H9 (cell line): ENCODE results near the gene SOX30. TPM values are rescaled to one million over a fixed set of nuclear protein-coding genes. Genes with fewer than 3 reads are reported as not detected.

Experiments used
- DNase-seq: peaks from one replicate; pipeline ENCODE4 v3.0.0-alpha.2; 2017
- H2AFZ ChIP-seq: one replicate; pipeline ENCODE4 v1.6.1; 2013; ENCODE audit warnings: mild to moderate bottlenecking, low read length, control low read depth, moderate library complexity
- H2AK5ac ChIP-seq: 2 replicates; pipeline ENCODE4 v1.6.1; 2013; ENCODE audit warnings: low read length, control low read depth, mixed read lengths; ENCODE audit not compliant: insufficient read length
- H2BK120ac ChIP-seq: one replicate; pipeline ENCODE4 v1.6.1; 2013; ENCODE audit warnings: low read depth, mild to moderate bottlenecking, low read length, control low read depth, inconsistent platforms; ENCODE audit not compliant: poor library complexity, severe bottlenecking
- H2BK12ac ChIP-seq: 2 replicates; pipeline ENCODE4 v1.6.1; 2013; ENCODE audit warnings: low read length, control low read depth, mixed read lengths, low read depth; ENCODE audit not compliant: insufficient read length
- H2BK15ac ChIP-seq: 2 replicates; pipeline ENCODE4 v1.6.1; 2013; ENCODE audit warnings: low read depth, low read length, control low read depth
- H2BK20ac ChIP-seq: one replicate; pipeline ENCODE4 v1.6.1; 2013; ENCODE audit warnings: low read depth, mild to moderate bottlenecking, low read length, control low read depth, inconsistent platforms; ENCODE audit not compliant: poor library complexity, severe bottlenecking
- H2BK5ac ChIP-seq: 2 replicates; pipeline ENCODE4 v1.6.1; 2013; ENCODE audit warnings: low read length, control low read depth, mixed read lengths; ENCODE audit not compliant: insufficient read length
- H3K14ac ChIP-seq: 2 replicates; pipeline ENCODE4 v1.6.1; 2013; ENCODE audit warnings: low read length, control low read depth; ENCODE audit not compliant: insufficient read depth
- H3K18ac ChIP-seq: 2 replicates; pipeline ENCODE4 v1.6.1; 2013; ENCODE audit warnings: low read depth, mild to moderate bottlenecking, mixed read lengths, low read length, control low read depth; ENCODE audit not compliant: insufficient read length
- H3K23ac ChIP-seq: 2 replicates; pipeline ENCODE4 v1.6.1; 2013; ENCODE audit warnings: low read length, control low read depth, mixed read lengths, low read depth; ENCODE audit not compliant: insufficient read length
- H3K23me2 ChIP-seq: 2 replicates; pipeline ENCODE4 v1.6.1; 2013; ENCODE audit warnings: low read depth, mild to moderate bottlenecking, mixed read lengths, low read length, control low read depth; ENCODE audit not compliant: insufficient read length, poor library complexity, severe bottlenecking
- H3K27ac ChIP-seq: 2 replicates; pipeline ENCODE4 v1.5.1; 2013; ENCODE audit warnings: low read length, control low read depth, mixed read lengths, low read depth; ENCODE audit not compliant: insufficient read length
- H3K27me3 ChIP-seq: 2 replicates; pipeline ENCODE4 v1.6.1; 2013; ENCODE audit warnings: low read length, control low read depth, inconsistent platforms; ENCODE audit not compliant: insufficient read depth
- H3K4ac ChIP-seq: 2 replicates; pipeline ENCODE4 v1.6.1; 2013; ENCODE audit warnings: low read depth, mild to moderate bottlenecking, control low read depth, inconsistent platforms, low read length, moderate library complexity
- H3K4me1 ChIP-seq: 2 replicates; pipeline ENCODE4 v1.6.1; 2013; ENCODE audit warnings: low read length, control low read depth, inconsistent platforms; ENCODE audit not compliant: insufficient read depth
- H3K4me2 ChIP-seq: 2 replicates; pipeline ENCODE4 v1.6.1; 2013; ENCODE audit warnings: low read length, control low read depth, mixed read lengths; ENCODE audit not compliant: insufficient read length, insufficient read depth
- H3K56ac ChIP-seq: 2 replicates; pipeline ENCODE4 v1.6.1; 2013; ENCODE audit warnings: low read depth, mild to moderate bottlenecking, mixed read lengths, low read length, control low read depth; ENCODE audit not compliant: insufficient read length
- H3K79me1 ChIP-seq: 2 replicates; pipeline ENCODE4 v1.6.1; 2013; ENCODE audit warnings: low read depth, mild to moderate bottlenecking, moderate library complexity, low read length, control low read depth, inconsistent platforms; ENCODE audit not compliant: insufficient read depth, poor library complexity, severe bottlenecking
- H3K79me2 ChIP-seq: 2 replicates; pipeline ENCODE4 v1.6.1; 2013; ENCODE audit warnings: low read length, control low read depth, inconsistent platforms; ENCODE audit not compliant: insufficient read depth
- H3K9ac ChIP-seq: 2 replicates; pipeline ENCODE4 v1.6.1; 2013; ENCODE audit warnings: low read length, control low read depth, mixed read lengths; ENCODE audit not compliant: insufficient read length; ENCODE audit errors: extremely low read depth
- H3K9me3 ChIP-seq: one replicate; pipeline ENCODE4 v1.6.1; 2013; ENCODE audit warnings: low read depth, low read length, inconsistent platforms; ENCODE audit not compliant: control insufficient read depth
- H3T11ph ChIP-seq: one replicate; pipeline ENCODE4 v1.6.1; 2013; ENCODE audit warnings: mild to moderate bottlenecking, low read length, control low read depth, inconsistent platforms
- H4K20me1 ChIP-seq: one replicate; pipeline ENCODE4 v1.6.1; 2013; ENCODE audit not compliant: control insufficient read depth, insufficient read length, insufficient read depth
- H4K5ac ChIP-seq: 2 replicates; pipeline ENCODE4 v1.6.1; 2013; ENCODE audit warnings: low read depth, mild to moderate bottlenecking, mixed read lengths, low read length, control low read depth; ENCODE audit not compliant: insufficient read length
- H4K8ac ChIP-seq: replicated peaks from 2 replicates; pipeline ENCODE4 v1.6.1; 2013; ENCODE audit warnings: low read length, control low read depth, mixed read lengths, low read depth; ENCODE audit not compliant: insufficient read length
- H4K91ac ChIP-seq: 2 replicates; pipeline ENCODE4 v1.6.1; 2013; ENCODE audit warnings: low read depth, mild to moderate bottlenecking, moderate library complexity, mixed read lengths, low read length, control low read depth; ENCODE audit not compliant: insufficient read length
- H3K27ac Mint-ChIP-seq, 3 experiments: 2 replicates in 2 of 3; 3 replicates in 1 of 3; pipeline ENCODE4 v1.8.0; 2020 to 2021; ENCODE audit warnings: mixed read lengths in 3 of 3, mild to moderate bottlenecking in 1 of 3, moderate library complexity in 1 of 3
- H3K27me3 Mint-ChIP-seq: 2 replicates; pipeline ENCODE4 v1.8.0; 2021; ENCODE audit warnings: low read depth, mild to moderate bottlenecking, moderate library complexity, mixed read lengths
- H3K36me3 Mint-ChIP-seq, 3 experiments: 2 replicates in 2 of 3; 3 replicates in 1 of 3; pipeline ENCODE4 v1.8.0; 2020 to 2021; ENCODE audit warnings: low read depth in 3 of 3, mixed read lengths in 3 of 3; ENCODE audit not compliant: insufficient read depth in 1 of 3
- H3K4me1 Mint-ChIP-seq, 2 experiments: 2 replicates each; pipeline ENCODE4 v1.8.0; 2020; ENCODE audit warnings: mixed read lengths in 2 of 2
- H3K4me3 Mint-ChIP-seq, 2 experiments: 2 replicates in 1 of 2; 3 replicates in 1 of 2; pipeline ENCODE4 v1.8.0; 2020 to 2021; ENCODE audit warnings: mild to moderate bottlenecking in 2 of 2, mixed read lengths in 2 of 2, moderate library complexity in 1 of 2
- H3K9me3 Mint-ChIP-seq, 2 experiments: 2 replicates in 1 of 2; 3 replicates in 1 of 2; pipeline ENCODE4 v1.8.0; 2020; ENCODE audit warnings: mild to moderate bottlenecking in 2 of 2, mixed read lengths in 2 of 2, moderate library complexity in 1 of 2
- WGBS: extraction: QIAGEN DNeasy Blood & Tissue Kit; methylation state at CpG from one replicate; pipeline ENCODE4 v1.1.7; 2013; ENCODE audit warnings: missing lambda C conversion rate, low lambda C conversion rate, mixed read lengths; ENCODE audit not compliant: insufficient read length; ENCODE audit errors: extremely low coverage; 5-methylcytosine and 5-hydroxymethylcytosine counted together
- total RNA-seq: library from RNA; stranded (reverse); gene quantifications from 2 replicates; pipeline ENCODE4 v1.2.1, GENCODE V29; 2021
- TF ChIP-seq, protein P1 (sequence below): fragments of 200-600 bp; sonication (generic); conservative IDR thresholded peaks from 3 replicates; pipeline ENCODE4 v1.8.0; 2021; ENCODE audit warnings: antibody characterized with exemption, mild to moderate bottlenecking

SOX30 gene
- total RNA-seq, 1 experiment from 2014 or later, result not detected

DNA sequence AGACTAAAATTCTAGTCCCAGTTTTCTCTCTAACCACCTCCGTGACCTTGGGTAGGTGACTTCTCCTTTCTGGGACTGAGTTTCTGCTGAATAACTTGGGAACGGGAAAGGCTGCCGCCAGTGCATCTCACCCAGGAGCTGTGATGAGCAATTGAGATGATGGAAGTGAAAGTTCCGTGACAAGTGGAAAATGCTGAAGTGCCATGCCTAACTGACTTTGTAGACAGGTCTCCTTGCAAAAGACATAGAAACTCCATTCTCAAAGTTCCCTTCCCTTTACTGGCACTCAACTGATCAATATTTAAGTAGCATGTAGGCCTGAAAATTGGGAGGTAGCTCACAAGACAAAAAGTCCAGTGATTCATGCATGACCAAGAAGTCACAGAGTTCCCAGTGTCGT is 70.3 kb downstream of the SOX30 start:
- H4K5ac ChIP-seq, result no peak overlapping the region
- TF ChIP-seq, protein P1, sequence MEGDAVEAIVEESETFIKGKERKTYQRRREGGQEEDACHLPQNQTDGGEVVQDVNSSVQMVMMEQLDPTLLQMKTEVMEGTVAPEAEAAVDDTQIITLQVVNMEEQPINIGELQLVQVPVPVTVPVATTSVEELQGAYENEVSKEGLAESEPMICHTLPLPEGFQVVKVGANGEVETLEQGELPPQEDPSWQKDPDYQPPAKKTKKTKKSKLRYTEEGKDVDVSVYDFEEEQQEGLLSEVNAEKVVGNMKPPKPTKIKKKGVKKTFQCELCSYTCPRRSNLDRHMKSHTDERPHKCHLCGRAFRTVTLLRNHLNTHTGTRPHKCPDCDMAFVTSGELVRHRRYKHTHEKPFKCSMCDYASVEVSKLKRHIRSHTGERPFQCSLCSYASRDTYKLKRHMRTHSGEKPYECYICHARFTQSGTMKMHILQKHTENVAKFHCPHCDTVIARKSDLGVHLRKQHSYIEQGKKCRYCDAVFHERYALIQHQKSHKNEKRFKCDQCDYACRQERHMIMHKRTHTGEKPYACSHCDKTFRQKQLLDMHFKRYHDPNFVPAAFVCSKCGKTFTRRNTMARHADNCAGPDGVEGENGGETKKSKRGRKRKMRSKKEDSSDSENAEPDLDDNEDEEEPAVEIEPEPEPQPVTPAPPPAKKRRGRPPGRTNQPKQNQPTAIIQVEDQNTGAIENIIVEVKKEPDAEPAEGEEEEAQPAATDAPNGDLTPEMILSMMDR, result no peak
- H3K9me3 ChIP-seq, result no peaks in the 10 kb centered on the region
- Mint-ChIP-seq H3K9me3 (no peaks in the 10 kb centered on the region), H3K4me3 (no peak overlapping the region), H3K36me3 (no peaks in the 10 kb centered on the region), H3K4me1 (peaks cover 19 to 22% of the 10 kb centered on the region in 2 experiments), H3K27me3 (peaks cover 3% of the 10 kb centered on the region), H3K27ac (no peak overlapping the region)
- H3K4me2 ChIP-seq, result no peak overlapping the region
- no peak overlapping the region for H3K9ac ChIP-seq
- no peaks in the 10 kb centered on the region; the same call in 1 of the 2 replicates for H3K27me3 ChIP-seq
- H4K20me1 ChIP-seq, result no peaks in the 10 kb centered on the region
- no peak overlapping the region for H3K14ac ChIP-seq
- H2AFZ ChIP-seq, result no peak overlapping the region
- no peak overlapping the region for H3T11ph ChIP-seq
- no peaks in the 10 kb centered on the region for H3K79me1 ChIP-seq
- no peaks in the 10 kb centered on the region for H3K79me2 ChIP-seq
- no peak overlapping the region for H4K91ac ChIP-seq
- DNase-seq, result no peak
- no peak overlapping the region for H2BK120ac ChIP-seq
- H2BK12ac ChIP-seq, result no peak overlapping the region
- H2BK20ac ChIP-seq, result no peak overlapping the region
- H3K23ac ChIP-seq, result no peak overlapping the region
- H3K4ac ChIP-seq, result no peak overlapping the region
- H3K4me1 ChIP-seq, result no peaks in the 10 kb centered on the region; the same call in 1 of the 2 replicates
- H2BK5ac ChIP-seq, result no peak overlapping the region
- no peak overlapping the region for H2AK5ac ChIP-seq
- H3K18ac ChIP-seq, result no peak overlapping the region
- WGBS, result no CpG with 5 or more reads among the region's 5 CpGs
- no peak overlapping the region for H3K56ac ChIP-seq
- no peak overlapping the region for H4K8ac ChIP-seq
- no peak overlapping the region for H2BK15ac ChIP-seq
- no peak overlapping the region for H3K27ac ChIP-seq
- H3K23me2 ChIP-seq, result no peaks in the 10 kb centered on the region
